ENCODE measurements around the gene LIMS2.

Gene LIMS2

DNA sequence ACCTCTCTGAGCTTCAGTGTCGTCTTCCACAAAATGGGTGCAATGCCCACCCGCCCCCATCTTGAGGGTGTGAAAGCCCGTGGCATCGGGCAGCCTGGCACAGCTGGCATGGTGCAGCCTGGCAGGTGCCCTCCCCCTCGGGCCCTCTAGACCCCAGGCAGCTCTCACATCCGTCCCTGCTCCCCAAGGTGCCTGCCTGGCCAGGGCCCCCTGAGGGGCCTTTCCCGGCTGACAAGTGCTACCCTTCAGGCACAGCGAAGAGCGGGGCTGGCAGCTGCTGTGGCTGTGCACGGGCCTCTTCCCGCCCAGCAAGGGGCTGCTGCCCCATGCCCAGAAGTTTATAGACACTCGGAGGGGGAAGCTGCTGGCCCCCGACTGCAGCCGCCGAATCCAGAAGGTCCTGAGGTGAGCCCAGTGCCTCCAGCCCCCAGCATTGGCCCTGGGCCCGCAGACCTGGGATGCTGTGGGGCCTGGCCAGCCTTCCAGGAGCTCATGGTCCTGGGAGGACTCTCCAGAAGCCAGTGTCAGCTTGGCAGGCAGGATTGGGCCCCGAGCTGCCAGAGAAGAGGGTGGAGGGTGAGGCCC, 43.2 kb downstream of the LIMS2 start:
- no peak for DNase-seq

DNA sequence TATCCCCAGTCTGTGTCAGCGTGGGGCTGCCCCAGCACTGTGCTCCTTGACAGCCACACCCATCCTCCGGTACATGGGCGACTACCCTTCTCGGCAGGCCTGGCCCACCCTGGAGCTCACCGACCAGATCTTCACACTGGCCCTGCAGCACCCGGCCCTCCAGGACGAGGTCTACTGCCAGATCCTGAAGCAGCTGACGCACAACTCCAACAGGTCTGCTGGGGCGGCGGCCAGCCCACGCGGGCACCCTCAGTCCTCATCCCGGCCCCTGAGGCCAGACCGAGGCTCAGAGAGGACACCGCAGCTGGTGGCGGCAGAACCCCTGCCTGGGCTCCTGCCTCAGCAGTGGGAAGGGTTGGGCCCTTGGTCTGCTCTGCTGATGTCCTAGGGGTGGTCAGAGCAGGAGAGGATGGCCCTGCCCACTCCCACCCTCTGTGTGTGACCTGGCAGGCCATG, 43.8 kb downstream of the LIMS2 start:
- no peak for DNase-seq

GRCh38 chr2:127630864-127631540, 44.3 kb downstream of the LIMS2 start:
- no peak for DNase-seq

- no peak for DNase-seq
Measured at GRCh38 chr2:127630096-127630863, 45.0 kb downstream of the LIMS2 start.

DNA sequence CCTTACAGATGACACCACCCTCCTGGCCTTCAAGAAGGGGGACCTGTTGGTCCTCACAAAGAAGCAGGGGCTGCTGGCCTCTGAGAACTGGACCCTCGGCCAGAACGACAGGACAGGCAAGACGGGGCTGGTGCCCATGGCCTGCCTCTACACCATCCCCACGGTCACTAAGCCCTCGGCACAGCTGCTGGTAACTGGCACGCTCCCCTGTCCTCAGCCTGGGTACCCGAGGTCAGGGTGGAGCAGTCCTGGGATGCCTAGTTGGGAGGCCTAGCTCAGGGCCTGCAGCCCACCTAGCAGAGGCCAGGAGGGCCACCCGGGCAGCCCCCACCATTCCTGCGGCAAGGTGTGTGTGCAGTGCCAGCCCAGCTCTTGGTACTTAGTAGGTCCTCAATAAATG, 45.7 kb downstream of the LIMS2 start:
- DNase-seq, result no peak

GRCh38 chr2:127628767-127629614, 46.3 kb downstream of the LIMS2 start:
- no peak for DNase-seq

GRCh38 chr2:127627740-127628571, 47.4 kb downstream of the LIMS2 start:
- no peak for DNase-seq

DNA sequence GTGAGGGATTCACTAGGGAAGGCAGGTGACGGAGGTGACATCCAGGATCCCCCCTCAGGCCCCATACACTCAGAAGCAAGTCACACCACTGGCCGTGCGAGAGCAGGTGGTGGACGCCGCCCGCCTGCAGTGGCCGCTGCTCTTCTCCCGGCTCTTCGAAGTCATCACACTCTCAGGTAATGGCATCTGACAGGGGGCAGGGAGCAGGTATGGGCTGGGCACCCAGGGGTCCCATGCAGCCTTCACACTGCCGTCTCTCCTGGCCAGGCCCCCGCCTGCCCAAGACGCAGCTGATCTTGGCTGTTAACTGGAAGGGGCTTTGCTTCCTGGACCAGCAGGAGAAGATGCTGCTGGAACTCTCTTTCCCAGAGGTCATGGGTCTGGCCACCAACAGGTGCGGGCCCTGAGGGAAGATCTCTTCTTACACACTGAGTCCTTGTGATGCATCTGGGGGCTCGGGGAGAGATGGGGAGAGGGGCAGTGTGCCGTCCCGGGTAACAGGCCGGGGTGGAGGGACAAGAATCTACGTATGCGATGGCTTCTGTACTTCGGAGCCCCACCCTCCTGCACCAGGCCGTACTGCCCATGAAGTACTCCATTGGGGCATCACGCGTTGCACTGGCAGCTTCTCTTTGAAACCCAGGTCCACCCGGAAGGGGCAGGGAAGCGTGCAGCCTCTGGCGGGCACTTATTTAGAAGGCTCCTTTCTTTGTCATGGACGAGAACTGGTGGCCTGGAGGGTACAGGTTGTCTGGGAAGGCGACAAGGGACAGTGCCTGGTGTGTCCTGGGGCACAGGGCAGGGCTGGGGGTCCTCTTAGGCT, 48.2 kb downstream of the LIMS2 start:
- DNase-seq, result no peak

DNA sequence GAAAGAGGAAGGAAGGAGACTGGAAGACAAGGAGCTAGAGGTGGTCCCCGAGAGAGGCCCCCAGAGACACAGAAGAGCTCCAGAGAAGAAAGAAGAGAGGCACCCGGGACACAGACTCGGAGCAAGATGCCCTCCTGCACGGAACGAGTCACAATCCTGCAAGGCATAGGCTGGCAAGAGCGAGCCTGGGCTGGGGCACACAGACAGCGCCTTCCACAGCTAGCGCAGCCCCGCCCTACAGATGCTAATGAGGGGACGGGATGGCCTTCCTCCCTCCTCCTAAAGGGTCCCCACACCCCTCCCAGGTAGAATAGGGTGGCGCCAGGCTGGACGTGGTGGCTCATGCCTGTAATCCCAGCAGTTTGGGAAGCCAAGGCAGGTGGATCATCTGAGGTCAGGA, 49.2 kb downstream of the LIMS2 start:
- DNase-seq, result no peak

- no peak for DNase-seq
Measured at GRCh38 chr2:127625572-127625951, 49.8 kb downstream of the LIMS2 start.

DNA sequence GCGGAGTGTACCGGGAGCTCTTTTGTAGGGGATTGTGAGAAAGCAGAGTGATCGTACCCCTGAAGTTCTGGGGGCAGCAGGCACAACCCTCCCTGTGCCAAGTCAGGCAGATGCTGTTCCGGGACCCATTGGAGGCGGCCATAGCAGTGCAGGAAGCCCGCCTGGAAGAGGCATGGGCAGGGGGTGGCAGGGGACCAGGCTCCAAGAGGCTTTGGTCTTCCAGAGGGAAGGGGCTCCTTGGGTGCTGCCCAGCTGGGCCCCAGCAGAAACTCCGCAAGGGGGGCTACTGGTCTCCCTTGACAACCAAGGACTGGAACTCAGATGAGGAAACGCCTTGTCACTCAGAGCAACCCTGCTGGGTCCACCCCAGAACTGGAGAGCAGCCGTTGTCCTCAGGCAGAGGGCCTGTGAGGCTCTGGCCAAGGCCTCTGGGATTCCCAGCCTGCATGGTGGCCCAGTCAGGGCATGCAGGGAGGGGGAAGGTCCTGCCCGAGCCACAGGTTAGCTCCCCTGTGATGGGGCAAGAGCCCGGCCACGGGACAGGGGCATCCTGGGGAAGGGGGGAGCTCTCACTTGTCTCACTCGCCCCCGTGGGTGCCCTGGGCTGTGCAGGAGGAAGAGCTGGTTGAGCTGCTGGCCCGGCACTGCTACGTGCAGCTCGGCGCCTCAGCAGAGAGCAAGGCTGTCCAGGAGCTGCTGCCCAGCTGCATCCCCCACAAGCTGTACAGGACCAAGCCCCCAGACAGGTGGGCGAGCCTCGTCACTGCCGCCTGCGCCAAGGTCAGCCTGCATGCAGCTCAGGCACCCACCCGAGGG, 50.4 kb downstream of the LIMS2 start:
- no peak for DNase-seq

- DNase-seq, result no peak
Measured at GRCh38 chr2:127624320-127624755, 51.0 kb downstream of the LIMS2 start.

DNA sequence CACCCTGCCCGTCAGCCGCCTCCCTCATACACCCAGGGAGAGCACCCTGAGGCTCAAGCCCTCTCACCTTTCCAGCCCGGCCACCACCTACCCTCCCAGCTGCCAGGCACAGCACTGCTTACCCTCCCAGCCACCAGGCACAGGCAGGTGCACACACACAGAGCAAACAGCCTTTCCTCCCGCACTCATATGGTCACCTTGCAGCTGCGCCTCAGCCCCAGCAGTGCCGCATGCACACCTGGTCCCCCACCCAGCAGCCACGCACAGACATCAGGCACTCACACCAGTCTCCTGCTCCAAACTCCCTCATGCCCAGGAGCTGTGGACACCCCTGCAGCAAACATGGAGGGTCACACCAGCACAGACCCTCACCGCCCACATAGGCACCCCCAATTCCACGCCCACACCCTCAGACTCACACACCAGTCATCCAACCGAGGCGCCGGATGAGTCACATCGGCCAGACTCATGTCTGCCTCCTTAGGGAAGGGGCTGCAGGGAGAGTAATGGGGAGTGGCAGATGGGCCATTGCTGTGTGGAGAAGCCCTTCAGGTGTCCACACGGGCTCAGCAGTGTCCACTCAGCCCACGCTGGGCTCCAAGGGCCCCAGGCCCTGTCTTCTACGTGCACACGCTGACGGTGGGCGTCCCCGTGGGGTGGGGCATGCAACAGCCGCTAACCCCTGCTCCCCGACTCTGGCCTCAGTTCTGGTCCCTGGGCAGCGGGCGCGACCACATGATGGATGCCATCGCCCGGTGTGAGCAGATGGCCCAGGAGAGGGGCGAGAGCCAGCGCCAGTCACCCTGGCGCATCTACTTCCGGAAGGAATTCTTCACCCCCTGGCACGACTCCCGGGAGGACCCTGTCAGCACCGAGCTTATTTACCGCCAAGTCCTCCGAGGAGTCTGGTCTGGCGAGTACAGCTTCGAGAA, 51.7 kb downstream of the LIMS2 start:
- DNase-seq, result no peak

DNA sequence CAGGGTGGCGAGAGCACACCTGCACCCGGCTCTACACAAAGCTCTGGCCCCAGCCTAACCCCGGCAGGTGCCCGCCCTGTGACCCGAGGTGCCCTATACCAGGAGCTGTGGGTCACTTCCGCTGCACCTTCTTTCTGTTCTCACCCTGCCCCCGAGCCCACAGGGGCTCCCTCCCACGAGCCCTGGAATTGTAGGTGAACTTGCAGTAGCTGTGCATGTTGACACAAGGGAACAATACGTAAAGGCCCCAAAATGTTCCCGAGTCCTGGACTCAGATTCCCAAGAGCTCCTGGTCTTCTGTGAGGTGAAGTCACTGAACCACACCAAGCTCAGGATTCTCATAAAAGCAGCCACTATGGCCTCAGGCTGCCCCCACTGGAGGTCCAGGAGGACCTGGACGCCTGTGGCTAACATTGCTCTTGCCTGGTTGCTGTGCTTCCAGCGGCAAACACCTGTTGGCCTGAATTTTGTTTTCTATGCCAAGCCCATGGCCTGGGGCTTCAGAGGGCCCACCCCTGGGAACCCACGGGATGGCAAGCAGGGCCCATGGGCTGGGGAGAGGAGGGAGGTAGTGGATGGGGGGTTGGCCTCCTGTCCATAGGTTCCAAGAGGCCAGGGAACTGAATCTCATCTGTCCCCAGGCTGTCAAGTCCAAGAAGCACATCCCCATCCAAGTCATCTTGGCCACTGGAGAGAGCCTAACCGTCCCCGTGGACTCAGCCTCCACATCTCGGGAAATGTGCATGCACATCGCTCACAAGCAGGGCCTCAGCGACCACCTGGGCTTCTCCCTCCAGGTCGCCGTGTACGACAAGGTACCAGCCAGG, 52.6 kb downstream of the LIMS2 start:
- DNase-seq, result no peak

- DNase-seq, result no peak
Measured at GRCh38 chr2:127621981-127622431, 53.3 kb downstream of the LIMS2 start.

GRCh38 chr2:127620866-127621265, 54.5 kb downstream of the LIMS2 start:
- no peak for DNase-seq

GRCh38 chr2:127619877-127620705, 55.2 kb downstream of the LIMS2 start:
- DNase-seq, result no peak

Data from NCI-H1694 (cell line).